ENCODE data around the gene CELSR1.
"Not testable (repeated sequence)": the region's sequence is repeated elsewhere in the genome, so short reads cannot be mapped to it uniquely, and the experiment has no call there.

The CELSR1 gene

DNA sequence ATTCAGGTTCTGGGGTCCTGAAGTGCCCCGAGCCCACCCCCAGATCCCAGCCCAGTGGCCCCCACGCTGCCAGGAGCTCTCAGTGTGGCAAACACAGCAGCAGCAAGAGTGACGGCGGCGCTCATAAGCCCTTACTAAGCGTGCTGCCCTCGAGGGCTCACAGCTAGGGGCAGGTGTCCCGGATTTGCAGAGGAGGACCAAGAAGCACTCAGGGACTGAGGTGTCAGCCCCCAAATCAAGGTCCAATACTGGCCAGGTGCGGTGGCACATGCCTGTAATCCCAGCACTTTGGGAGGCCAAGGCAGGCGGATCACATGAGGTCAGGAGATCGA is 25.4 kb downstream of the CELSR1 start:
- no peak for DNase-seq

DNA sequence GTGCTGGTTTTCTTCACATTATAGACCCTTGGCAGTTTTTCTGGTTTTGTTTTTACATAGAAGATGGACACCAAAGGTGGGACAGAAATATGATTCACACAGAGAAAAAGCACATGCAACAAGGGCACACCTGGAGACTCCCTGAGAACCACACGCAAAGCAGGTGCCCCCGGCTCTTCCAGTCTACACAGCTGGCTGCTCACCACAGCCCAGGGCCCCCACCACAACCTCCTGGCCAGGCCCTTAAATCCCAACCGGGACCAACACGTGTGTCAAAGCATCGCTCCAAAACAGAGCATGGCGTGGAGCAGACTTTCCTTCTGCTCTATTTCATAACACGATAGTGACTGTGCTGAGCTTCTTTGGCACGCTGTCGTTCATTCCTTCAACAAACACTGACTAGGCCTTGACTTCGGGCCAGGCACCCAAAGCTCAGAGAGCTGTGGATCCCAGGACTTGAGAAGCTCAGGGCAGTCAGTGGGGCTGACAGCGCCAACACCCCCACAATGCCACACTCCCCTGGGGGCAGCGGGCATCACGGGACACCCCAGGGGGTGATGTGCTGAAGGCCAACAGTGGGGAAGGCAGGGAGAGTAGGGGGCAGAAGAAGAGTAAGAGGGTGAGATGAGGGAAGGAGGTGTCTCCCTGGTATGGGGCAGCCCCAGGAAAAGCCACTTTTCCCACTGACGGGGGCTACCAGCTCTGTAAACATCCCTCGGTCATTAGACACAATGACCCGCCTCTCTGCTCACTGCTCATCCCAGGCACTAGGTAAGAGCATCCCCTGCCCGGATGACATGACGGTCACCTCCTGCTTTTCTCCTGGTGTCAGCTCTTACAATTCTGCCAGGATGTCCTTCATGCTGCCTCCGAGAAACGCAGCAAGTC is 26.0 kb downstream of the CELSR1 start:
- DNase-seq, result no peak

DNA sequence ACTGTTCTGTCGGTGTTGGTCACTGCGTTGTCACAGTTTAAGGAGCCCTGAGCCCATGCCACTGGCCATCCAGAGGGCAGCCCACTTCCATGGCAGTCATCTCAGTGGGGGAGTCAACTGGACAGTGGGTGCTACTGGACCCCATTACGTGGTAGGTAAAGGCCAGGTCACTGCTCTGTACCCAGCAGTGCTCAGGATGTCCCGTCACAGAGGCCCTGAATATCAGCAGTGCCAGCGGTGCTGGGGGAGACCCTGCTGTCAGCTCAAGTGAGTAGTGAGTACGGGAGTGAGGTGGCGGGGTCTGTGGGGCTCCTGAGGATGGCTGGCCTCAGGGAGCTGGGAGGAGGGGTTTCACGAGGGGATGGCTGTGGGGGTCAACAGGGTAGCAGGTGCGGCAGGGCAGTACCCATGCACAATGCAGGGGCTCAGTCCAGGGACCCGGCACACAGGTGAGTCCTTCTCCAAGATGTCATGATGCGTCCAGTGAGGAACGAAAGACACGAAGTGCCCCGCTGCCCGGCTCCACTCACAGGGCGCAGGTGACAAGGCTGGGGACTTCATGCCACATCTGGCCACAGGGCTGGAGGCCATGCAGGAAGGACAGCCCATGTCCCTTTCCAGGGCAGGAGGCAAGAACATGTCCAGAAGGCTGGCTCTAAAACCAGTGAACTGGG is 27.9 kb downstream of the CELSR1 start:
- no peak for DNase-seq

DNA sequence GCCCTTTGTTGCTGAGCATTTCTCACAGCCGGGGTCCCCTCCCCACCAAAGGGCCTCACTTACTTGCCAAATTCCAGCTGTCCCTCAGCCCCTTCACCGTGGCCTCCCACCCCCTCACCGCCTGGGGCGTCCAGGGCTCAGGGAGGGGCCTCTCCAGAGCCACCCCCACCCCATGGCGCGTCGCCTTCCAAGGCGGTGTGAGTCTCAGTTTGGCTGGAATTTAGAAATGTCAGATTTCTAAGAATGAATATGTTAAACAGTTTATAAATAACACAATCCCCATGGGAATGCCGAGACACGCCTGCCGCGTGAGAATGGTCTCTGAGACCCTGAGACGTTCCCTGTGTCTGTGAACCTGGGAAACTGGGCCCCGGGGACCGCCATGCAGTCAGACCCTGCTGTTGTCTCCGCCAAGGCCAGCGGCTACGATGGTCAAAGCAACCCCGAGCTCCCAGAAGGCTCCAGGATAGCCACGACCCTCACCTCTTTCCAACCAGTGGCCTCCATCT is 28.9 kb downstream of the CELSR1 start:
- DNase-seq, result no peak

DNA sequence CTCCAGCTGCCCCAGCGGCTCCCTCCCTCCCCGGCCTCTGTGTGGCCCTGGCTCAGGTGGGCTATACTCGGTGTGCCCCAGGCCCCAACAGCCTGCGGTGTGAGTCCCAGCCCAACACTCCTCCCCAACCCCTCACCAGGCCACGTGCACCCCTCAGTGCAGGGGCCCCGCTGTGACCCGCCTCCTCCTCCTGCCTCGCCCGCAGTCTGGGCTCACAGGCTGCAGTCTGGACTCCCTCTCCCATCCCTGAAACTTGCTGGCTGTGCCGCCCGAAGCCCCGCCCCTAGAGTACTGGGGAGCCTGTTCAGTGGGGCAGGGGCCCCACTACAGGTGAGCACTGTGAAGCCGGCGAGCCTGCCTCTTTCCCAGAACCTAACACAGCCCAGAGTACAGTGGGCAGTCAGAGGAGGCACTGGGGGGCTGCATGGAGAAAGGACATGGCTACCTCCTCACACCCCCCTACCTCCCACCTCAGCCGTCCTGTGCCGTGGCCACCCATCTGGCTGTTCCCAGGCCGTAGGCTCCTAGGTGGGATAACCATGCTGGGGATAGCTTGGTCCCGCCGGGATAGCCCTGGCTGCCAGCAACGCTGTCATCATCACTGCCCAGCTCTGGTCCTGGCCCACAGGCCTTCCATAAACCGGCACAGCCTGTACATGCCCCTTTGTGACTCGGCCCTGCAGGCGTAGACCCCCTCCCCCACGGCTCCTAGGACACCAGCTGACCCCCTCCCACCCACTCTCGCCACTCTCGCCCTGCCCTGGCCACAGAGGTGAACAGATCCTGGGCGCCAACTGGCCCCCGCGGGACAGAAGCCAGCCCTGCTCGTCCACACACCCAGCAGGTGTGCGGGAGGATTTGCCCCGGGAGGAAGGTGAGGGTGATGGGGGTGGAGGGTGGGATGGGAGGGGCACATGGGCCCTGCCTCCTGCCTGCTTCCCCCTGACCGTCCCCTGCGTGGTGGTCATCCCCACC is 29.7 kb downstream of the CELSR1 start:
- DNase-seq, result no peak

DNA sequence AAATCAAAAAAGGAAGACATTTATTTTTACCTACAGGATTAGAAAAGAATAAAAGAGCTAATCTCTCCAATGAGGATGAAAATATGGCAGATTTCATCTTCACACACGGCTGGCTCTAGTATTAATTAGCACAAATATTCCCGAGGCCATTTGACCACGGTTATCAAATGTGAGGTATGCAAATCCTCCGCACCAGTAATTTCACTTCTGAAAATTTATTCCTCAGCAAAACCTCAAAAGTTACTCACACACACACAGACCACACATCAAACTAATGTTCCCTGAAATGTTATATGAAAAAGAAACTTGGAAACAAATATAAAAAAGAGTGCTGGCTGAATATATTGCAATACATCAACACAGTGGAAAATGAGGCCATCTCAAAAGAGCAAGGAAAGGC is 32.8 kb downstream of the CELSR1 start:
- no peak for DNase-seq

DNA sequence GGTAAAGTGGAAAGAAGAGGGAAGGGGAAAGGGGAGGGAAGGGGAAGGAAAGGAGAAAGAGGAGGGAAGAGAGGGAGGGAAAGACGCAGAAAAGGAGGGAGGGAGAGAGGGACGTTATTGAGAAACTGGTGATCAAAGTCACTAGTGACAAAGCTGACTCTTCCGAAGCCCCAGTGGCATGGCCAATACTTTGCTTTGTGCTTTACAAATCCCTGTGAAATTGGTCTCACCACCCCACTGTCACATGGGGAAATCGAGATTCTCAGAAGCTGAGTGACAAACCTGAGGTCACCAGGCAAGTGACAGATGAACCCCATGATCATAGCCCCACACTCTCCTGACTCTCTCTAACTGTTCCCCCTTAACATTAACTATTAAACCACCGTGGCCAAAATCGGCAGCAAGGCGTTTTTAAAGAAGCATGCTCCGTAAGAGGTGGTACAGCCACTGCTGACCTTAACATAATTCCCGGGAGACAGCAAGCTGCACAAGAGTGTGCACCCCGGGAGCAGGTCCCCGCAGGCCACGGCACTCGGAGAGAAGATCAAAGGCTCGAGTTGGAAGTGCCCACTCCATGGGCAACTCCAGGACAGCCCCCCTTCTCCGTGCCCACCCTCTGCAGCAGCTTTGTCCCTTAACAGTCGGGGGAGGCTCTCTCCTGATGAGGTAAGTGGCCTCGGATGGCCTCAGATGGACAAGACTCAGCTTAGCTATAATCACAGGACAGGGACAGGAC is 34.8 kb downstream of the CELSR1 start:
- no peak for DNase-seq

DNA sequence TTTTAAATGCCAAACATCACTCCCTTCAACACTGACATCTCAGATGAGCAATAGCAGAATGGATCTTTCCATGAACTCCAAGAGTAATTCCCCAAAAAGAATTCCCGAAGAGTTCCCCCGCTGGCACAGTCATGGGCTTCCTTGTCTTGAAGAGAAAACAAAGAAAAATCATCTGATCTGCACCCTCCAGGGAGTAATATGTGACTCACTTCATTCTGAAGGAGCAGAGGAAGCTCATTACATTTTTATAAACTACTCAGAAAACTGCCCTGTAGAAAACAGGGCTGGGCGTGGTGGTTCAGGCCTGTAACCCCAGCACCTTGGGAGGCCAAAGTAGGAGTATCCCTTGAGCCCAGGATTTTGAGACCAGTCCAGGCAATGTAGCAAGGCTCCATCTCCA is 35.7 kb downstream of the CELSR1 start:
- DNase-seq, result no peak

DNA sequence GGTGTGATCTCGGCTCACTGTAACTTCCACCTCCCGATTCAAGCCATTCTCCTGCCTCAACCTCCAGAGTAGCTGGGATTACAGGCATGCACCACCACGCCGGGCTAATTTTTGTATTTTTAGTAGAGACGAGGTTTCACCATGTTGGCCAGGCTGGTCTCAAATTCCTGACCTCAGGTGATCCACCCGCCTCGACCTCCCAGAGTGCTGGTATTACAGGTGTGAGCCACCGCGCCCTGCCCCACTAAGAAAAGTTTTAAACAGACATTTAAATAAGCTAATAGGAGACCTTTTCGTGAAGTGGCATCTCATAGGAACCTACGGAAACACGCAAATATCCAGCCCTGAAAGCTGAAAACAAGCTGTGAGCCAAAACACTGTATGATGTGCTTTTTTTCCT is 36.2 kb downstream of the CELSR1 start:
- not testable (repeated sequence) for DNase-seq

DNA sequence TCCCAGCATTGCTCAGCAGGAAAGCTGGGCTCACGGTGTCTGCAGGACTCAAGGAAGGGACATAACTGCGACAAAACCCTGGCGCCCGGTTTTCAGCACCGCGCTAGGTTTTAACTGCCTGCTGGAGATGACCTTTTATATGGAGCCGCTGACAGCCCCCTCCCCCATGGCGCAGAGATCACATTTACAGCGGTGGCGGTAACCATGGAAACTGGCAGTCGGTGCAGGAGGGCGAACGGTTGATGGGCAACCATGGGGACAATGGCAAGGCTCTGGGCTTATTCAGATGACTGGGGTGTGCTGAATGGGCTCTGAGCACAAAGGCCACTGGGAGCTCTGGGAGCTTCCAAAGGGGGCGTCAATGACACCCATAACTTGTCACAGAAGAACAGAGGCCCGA is 37.2 kb downstream of the CELSR1 start:
- DNase-seq, result no peak

DNA sequence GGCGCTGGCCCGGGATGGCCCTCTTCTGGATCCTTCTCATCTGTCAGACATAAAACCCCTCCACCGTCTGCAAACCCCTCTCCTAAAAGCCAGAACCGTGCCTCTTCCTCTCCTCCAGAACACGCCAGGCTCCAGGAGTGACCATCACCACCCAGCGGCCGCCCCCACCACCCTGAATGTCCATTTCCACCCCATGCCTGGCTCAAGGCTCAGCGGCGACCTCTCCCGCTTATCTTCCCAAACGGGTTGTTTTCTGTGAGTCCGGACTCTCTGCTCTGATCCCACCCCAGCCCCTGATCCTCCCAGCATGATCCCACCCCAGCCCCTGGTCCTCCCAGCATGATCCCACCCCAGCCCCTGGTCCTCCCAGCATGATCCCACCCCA is 37.6 kb downstream of the CELSR1 start:
- no peak for DNase-seq

DNA sequence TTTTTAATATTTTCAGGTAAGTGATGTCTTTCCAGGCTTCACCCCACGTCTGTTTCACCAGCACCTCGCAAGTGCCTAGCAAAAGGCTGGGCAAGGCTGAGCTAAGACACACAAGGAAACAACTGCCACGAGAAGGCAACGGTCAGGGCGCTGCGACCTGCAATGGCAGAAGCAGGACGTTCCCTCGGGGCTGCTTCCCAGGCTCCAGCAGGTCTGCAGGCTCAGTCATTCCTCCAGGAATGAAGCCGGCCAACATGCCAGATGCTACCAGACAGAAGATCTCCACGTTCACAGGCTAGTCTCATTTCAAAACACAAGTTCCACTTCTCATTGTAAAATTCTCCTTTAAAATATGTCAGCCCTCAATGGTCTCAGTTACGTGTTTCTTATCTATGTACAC is 45.5 kb downstream of the CELSR1 start:
- DNase-seq, result no peak

DNA sequence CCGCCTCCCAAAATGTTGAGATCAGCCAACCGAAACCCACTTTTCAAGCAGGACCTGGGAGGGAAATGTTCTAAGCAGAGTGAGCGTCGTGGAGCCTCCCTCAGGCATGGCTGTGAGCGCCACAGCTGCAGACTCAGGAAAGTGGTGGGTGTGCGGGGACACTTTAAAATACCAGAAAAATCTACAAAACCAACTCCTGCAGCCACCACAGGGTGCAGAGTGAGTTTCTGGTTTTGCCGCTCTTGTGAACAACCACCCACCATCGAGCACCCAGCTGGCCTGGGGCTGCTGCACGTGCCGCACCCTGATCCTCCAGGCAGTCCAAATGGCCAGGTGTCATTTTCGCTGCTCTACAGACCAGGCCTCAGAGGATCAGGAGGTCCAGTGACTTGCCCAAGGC is 46.9 kb downstream of the CELSR1 start:
- DNase-seq, result no peak

DNA sequence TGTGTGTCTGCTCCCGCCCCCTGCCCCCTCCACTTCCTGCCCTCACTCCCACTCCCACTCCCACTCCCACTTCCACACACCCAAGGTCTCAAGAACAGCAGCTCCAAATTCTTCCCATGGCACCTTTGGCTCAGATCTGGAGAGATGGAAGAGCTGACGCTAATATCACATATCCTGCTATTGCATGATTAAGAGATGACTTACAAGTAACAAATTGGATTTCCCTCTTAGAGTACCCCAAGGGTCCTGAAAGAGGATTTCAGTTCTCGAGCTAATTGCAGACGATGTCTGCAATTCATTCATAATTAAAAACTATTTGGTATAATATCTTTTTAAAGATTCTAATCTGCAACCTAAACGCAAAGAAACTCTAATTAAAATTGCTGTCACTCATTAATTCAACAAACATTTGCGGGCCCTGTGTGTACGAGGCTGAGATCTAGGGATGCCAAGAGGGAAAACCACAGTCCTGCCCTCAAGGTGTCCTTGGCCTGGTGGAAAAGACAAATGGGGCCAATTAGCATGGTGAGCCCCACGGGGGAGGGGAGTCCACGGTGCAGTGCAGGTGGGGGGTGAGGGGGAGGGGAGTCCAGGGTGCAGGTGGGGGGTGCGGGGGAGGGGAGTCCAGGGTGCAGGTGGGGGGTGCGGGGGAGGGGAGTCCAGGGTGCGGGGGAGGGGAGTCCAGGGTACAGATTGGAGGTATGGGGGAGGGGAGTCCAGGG is 50.3 kb downstream of the CELSR1 start:
- no peak for DNase-seq

DNA sequence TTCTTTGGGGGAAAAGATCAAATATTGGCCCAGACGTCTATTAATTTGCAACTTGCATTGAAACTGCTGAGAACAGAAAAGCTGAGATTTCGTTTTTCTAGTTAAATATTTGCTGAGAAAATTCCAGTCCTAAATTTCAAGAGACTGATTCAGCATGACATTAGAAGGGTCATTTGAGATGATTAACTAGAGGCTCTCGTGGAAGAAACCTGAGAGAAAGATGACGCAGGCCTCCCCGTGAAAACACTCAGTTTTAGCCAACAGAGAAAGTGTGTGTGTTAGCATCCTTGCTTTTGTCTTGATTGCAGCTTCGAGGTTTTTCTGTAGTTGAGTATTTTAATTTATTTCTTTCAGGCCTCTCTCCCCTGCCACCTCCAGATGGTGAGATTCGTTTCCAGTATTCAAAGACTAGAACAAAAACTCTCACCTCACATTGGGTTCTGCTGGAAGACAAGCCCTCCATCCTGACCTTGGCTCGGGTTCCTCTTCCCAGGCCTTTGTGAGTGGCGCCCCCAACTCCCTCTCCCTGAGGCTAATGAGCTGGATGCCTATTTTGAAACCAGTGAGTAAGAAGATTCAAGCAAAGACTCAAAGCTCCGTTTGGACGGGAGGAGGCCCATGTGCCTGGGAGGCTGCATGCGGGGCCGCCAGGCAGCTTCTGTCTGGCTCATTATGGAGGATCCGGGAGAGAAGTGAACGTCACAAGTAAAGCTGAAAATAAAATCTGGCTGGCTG is 52.4 kb downstream of the CELSR1 start:
- DNase-seq, result no peak

DNA sequence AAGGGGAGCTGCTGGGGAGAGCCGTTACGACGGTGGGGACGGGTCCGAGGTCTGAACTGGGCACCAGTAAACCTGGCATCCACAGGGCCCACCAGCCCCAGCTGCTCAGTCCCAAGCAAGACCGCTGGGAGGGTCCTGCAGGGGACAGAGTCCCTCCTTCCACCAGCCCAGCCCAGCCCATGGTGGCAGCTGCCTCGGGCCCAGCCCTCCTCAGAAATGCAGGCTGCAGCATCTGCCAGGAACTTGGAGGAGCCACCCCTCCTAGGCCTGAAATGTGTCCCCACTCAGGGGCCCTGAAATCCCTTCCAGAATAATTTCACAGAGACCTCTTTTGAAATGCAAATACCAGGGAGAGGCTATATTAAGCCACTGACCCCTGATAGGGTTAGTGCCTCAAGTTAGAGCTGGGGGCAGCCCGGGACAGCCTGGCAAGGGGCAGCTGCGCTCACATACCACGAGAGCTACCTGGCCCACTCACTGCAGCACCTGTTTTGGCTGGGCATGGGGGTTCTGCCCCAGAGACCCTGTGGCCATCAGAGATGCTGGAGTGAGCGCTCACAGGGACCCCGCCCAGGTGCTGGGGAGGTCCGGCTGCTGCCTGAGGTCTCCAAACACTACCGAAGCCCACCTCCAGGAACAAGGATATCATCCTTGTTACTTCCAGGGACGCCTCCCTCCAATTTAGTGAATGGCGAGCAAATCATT is 53.1 kb downstream of the CELSR1 start:
- no peak for DNase-seq

DNA sequence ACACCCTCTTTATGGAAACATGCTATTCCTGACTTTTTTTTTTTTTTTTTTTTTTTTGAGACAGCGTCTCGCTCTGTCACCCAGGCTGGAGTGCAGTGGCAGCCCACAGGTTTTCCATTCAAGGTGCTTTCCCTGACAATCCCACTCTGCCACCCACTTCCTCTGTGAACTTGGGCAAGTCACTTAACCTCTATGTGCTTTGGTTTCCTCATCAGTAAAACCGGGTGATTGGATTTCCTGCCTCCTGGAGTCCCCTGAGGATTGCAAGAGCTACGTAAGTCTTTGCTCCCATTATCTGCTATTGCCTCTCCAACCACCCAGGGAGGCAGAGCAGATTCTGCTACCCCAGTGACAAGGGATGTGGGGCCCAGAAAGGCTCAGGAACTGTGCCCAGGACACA is 54.1 kb downstream of the CELSR1 start:
- DNase-seq, result no peak

DNA sequence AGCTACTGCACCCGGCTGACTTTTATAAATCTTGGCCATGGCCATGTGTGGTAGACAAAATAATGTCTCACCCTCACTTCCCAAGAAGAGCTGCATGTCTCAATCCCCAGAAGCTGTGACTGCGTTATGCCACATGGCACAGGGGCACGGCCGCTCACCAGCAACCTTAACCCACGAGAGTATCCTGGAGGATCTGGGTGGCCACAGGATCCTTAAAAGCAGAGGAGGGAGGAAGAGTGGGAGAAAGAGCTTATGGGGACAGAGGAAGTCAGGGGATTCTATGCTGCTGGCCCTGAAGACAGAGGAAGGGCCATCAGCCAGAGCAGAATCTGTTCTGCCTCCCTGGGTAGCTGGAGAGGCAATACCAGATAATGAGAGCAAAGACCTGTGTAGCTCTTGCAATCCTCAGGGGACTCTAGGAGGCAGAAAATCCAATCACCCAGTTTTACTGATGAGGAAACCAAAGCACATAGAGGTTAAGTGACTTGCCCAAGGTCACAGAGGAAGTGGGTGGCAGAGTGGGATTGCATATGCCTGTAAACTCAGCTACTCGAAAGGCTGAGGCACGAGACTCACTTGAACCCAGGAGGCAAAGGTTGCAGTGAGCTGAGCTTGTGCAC is 55.3 kb downstream of the CELSR1 start:
- no peak for DNase-seq

DNA sequence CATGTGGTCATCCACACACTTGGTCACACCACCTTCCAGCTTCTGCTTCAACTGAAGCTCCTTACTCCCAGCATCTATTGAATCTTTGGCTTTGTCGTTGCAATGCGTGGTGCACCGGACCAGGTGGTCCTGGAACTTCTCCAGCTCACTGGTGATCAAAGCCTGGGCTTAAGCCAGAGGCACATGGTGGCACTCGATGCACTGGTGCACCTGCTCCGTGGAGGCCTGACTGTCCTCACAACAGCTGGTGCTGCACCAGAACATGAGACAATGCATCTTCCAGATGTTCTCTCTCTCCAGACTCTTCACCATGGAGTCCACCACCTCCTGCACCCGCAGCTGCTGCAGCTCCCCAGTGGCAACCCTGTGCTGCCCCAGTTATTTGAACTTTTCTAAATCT is 56.0 kb downstream of the CELSR1 start:
- no peak for DNase-seq

DNA sequence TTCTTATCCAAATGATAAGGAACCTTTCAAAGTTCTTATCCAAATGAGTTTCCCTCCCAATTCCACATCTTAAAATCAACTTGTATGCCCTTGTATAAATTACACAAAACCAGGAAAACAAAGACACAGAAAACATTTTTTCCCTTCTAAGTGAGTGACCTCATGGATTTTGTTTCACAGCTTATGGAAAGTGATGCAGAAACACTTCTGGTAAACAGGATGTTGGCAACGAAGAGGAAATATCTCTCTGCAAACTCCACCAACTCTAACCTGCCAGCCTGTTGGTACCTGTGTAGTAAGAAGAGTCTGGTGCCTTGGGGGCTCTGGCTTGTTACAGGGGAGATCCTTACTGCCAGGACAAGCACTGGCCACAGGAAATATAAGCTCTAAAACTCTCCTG is 57.0 kb downstream of the CELSR1 start:
- no peak for DNase-seq

Data from CD4-positive, alpha-beta T cell treated with Interleukin-12 subunit alpha and Interleukin-12 subunit beta, for 1 hour (primary cell).